PFSK-1 (cell line): ENCODE data around the gene LDHA.

Experiments used
- FOXP2 ChIP-seq: optimal IDR thresholded peaks from 2 replicates; pipeline ENCODE3; 2011; ENCODE audit warnings: borderline replicate concordance, control low read depth, inconsistent platforms; ENCODE audit not compliant: insufficient read depth; ENCODE audit errors: extremely low read length, extremely low read depth
- POLR2AphosphoS5 ChIP-seq: IDR thresholded peaks from 2 replicates; pipeline ENCODE4 v1.6.1; 2012; ENCODE audit warnings: low read depth, mild to moderate bottlenecking, control low read depth, low read length, moderate library complexity
- SIN3A ChIP-seq: IDR thresholded peaks from 2 replicates; pipeline ENCODE4 v1.6.1; 2012; ENCODE audit warnings: mild to moderate bottlenecking, low read length, moderate library complexity, borderline replicate concordance; ENCODE audit not compliant: insufficient read depth
- TAF1 ChIP-seq: IDR thresholded peaks from 2 replicates; pipeline ENCODE4 v1.6.1; 2012; ENCODE audit warnings: low read length, control low read depth, borderline replicate concordance; ENCODE audit not compliant: insufficient read depth
- TF ChIP-seq, protein P1 (sequence below), 2 experiments: IDR thresholded peaks; 2 replicates each; pipeline versions ENCODE4 v1.6.1 to v1.8.0; 2011 to 2012; ENCODE audit warnings: low read depth in 2 of 2, low read length in 2 of 2, control low read depth in 1 of 2, inconsistent platforms in 1 of 2, mild to moderate bottlenecking in 1 of 2, moderate library complexity in 1 of 2; ENCODE audit not compliant: insufficient read depth in 1 of 2

Gene LDHA

GRCh38 chr11:18368221-18368620 is 26.1 kb upstream of the LDHA start:
- no peak for TF ChIP-seq FOXP2
- TF ChIP-seq, protein P1, sequence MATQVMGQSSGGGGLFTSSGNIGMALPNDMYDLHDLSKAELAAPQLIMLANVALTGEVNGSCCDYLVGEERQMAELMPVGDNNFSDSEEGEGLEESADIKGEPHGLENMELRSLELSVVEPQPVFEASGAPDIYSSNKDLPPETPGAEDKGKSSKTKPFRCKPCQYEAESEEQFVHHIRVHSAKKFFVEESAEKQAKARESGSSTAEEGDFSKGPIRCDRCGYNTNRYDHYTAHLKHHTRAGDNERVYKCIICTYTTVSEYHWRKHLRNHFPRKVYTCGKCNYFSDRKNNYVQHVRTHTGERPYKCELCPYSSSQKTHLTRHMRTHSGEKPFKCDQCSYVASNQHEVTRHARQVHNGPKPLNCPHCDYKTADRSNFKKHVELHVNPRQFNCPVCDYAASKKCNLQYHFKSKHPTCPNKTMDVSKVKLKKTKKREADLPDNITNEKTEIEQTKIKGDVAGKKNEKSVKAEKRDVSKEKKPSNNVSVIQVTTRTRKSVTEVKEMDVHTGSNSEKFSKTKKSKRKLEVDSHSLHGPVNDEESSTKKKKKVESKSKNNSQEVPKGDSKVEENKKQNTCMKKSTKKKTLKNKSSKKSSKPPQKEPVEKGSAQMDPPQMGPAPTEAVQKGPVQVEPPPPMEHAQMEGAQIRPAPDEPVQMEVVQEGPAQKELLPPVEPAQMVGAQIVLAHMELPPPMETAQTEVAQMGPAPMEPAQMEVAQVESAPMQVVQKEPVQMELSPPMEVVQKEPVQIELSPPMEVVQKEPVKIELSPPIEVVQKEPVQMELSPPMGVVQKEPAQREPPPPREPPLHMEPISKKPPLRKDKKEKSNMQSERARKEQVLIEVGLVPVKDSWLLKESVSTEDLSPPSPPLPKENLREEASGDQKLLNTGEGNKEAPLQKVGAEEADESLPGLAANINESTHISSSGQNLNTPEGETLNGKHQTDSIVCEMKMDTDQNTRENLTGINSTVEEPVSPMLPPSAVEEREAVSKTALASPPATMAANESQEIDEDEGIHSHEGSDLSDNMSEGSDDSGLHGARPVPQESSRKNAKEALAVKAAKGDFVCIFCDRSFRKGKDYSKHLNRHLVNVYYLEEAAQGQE (IDR thresholded peaks at IDR 0.05; ENCODE audit: insufficient read depth in 1 of 2, low read depth in 2 of 2, low read length in 2 of 2), result no peak
- TF ChIP-seq TAF1, result no peak

DNA sequence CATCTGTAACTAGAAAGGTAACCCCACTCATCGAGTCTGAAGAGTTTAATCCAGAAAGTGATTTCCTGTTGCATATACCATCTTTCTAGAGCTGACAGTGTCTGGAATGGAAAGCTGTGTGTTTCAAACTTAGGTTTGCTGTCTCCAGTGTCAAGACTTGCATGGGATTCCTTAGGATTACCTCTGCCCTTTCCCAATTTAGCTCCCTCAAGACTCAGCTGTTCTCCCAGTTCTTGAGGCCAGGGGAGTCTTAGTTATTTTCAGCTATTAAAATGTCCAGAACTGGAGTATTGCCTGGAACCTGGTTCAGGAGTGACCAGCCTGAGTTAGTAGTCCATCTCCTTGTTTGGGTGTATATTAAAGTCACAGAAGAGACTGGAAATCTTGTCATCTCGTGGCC is 25.0 kb upstream of the LDHA start:
- TF ChIP-seq SIN3A (no peak), FOXP2 (no peak), POLR2AphosphoS5 (no peak), TAF1 (no peak)
- TF ChIP-seq, protein P1 (IDR thresholded peaks at IDR 0.05; ENCODE audit: insufficient read depth in 1 of 2, low read depth in 2 of 2, low read length in 2 of 2), result no peak

DNA sequence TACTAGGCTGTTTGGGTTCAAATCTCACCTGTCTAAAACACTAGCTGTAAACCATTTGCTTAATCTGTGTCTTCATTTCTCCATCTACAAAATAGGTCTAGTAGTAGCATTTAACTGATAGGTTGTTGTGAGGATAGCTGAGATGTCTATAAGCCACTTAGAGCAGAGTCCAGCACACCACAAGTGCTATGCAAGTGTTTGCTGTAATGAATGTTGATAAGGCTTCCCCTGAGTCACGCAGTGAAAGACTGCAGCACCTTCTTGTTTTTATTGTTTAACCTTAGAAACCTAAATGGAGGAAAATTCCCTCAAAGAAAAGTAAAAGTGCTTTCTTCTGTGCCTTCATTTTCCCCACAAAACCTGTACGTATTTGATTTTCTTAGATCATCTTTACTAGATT is 23.1 kb upstream of the LDHA start:
- no peak for TF ChIP-seq POLR2AphosphoS5
- no peak for TF ChIP-seq TAF1
- TF ChIP-seq SIN3A, result no peak
- no peak for TF ChIP-seq FOXP2
- TF ChIP-seq, protein P1 (IDR thresholded peaks at IDR 0.05; ENCODE audit: insufficient read depth in 1 of 2, low read depth in 2 of 2, low read length in 2 of 2), result no peak

DNA sequence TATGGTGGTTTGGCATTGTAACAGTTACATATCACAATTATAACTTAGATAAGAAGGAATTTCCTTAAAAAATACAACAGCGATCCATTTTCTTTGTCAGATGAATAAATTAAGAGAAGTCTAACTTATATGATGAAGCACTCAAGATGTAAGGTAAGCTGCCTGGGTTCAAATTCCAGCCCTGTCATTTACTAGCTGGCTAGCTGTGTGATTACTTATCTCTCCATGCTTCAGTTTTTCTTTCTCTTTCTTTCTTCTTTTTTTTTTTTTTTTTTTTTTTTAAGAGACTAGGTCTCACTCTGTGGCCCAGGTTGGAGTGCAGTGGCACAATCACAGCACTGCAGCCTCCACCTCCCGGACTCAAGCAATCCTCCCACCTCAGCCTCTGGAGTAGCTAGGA is 22.2 kb upstream of the LDHA start:
- TF ChIP-seq SIN3A, result no peak

DNA sequence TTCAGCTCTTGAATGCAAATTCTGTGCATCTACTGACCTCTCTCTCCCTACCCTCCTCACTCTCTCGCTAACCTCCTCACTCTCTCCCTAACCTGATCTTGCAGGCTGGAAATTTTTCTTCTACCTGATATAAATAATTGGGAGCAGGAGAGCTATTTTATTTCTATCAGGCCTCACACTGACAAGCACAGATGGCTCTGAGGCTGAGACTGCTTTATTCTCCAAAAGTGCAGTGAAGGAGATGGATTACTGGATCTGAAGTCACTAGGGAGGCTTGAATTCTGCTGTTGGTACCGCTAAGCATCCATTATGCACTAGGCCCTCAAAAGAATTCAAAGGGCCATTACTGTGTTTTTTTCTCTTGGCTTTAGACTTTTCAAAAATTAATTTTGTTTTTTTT is 19.4 kb upstream of the LDHA start:
- TF ChIP-seq TAF1 (no peak), POLR2AphosphoS5 (no peak), FOXP2 (no peak), SIN3A (no peak)
- TF ChIP-seq, protein P1 (IDR thresholded peaks at IDR 0.05; ENCODE audit: insufficient read depth in 1 of 2, low read depth in 2 of 2, low read length in 2 of 2), result no peak
